Neural progenitor cell (in vitro differentiated cells): ENCODE data around the gene LRRC17.

Experiments used
- CTCF ChIP-seq: fragments of 200-600 bp; sonication (generic); IDR thresholded peaks from 2 replicates; pipeline ENCODE4 v1.5.1; 2017; ENCODE audit warnings: antibody characterized with exemption, mild to moderate bottlenecking
- EZH2 ChIP-seq: fragments of 200-600 bp; sonication (generic); IDR thresholded peaks from 2 replicates; pipeline ENCODE4 v1.6.1; 2017; ENCODE audit warnings: antibody characterized with exemption, mild to moderate bottlenecking, moderate library complexity
- EZH2phosphoT487 ChIP-seq: fragments of 200-600 bp; sonication (generic); IDR thresholded peaks from 2 replicates; pipeline ENCODE4 v1.6.1; 2017; ENCODE audit warnings: antibody characterized with exemption

GRCh38 chr7:102912742-102913141 is at the start of gene LRRC17:
- TF ChIP-seq CTCF (no peak), EZH2phosphoT487 (no peak), EZH2 (no peak)
